ENCODE measurements around the gene RANBP17. TPM values are rescaled to one million over a fixed set of nuclear protein-coding genes. Genes with fewer than 3 reads are reported as not detected.

RANBP17 gene
- polyA plus RNA-seq, 1 donor from 2014 or later: 25.5 TPM

GRCh38 chr5:171152382-171152781 is 290.6 kb downstream of the RANBP17 start:
- Histone ChIP-seq H3K27ac (ENCODE audit: low read length) (no peak overlapping the region), H3K79me2 (replicated peaks; ENCODE audit: insufficient read depth, low read length) (no peaks in the 10 kb centered on the region), H3K9me3 (ENCODE audit: low read length) (no peaks in the 10 kb centered on the region), H3F3A (ENCODE audit: insufficient read depth, low read length, poor library complexity, severe bottlenecking) (no peaks in the 10 kb centered on the region), H3K4me2 (ENCODE audit: low read length) (no peak overlapping the region), H3K27me3 (ENCODE audit: insufficient read depth, low read depth, low read length) (peaks cover 3% of the 10 kb centered on the region), H3K9me2 (ENCODE audit: insufficient read depth, low read length) (no peaks in the 10 kb centered on the region), H4K20me1 (ENCODE audit: insufficient read depth) (no peaks in the 10 kb centered on the region), H3K36me3 (ENCODE audit: insufficient read depth, low read length) (no peaks in the 10 kb centered on the region), H3K9ac (ENCODE audit: low read length) (no peak overlapping the region), H3K4me3 (ENCODE audit: low read length) (no peak overlapping the region), H2AFZ (ENCODE audit: low read depth, low read length) (no peak overlapping the region)
- TF ChIP-seq TAF1 (IDR thresholded peaks at IDR 0.05; ENCODE audit: low read depth) (no peak), RAD21 (conservative IDR thresholded peaks at IDR 0.05) (no peak), POLR2AphosphoS5 (IDR thresholded peaks at IDR 0.05) (no peak), EZH2 (IDR thresholded peaks at IDR 0.05; ENCODE audit: borderline replicate concordance, insufficient read depth, low read length, poor library complexity, severe bottlenecking) (no peak), SMC3 (conservative IDR thresholded peaks at IDR 0.05; ENCODE audit: poor library complexity) (no peak), REST (IDR thresholded peaks at IDR 0.05; ENCODE audit: borderline replicate concordance) (no peak), EP300 (conservative IDR thresholded peaks at IDR 0.05; ENCODE audit: poor library complexity, severe bottlenecking) (no peak), MXI1 (conservative IDR thresholded peaks at IDR 0.05; ENCODE audit: poor library complexity, severe bottlenecking) (no peak)
- TF ChIP-seq, protein P1, sequence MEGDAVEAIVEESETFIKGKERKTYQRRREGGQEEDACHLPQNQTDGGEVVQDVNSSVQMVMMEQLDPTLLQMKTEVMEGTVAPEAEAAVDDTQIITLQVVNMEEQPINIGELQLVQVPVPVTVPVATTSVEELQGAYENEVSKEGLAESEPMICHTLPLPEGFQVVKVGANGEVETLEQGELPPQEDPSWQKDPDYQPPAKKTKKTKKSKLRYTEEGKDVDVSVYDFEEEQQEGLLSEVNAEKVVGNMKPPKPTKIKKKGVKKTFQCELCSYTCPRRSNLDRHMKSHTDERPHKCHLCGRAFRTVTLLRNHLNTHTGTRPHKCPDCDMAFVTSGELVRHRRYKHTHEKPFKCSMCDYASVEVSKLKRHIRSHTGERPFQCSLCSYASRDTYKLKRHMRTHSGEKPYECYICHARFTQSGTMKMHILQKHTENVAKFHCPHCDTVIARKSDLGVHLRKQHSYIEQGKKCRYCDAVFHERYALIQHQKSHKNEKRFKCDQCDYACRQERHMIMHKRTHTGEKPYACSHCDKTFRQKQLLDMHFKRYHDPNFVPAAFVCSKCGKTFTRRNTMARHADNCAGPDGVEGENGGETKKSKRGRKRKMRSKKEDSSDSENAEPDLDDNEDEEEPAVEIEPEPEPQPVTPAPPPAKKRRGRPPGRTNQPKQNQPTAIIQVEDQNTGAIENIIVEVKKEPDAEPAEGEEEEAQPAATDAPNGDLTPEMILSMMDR (IDR thresholded peaks at IDR 0.05; ENCODE audit: poor library complexity, severe bottlenecking): no peak

GRCh38 chr5:171155621-171156020 is 293.8 kb downstream of the RANBP17 start:
- no peak overlapping the region for H3K4me2 ChIP-seq (ENCODE audit: low read length)

More at GRCh38 chr5:171155621-171156020, 293.8 kb downstream of the RANBP17 start:
- Histone ChIP-seq H3K36me3 (ENCODE audit: insufficient read depth, low read length) (no peaks in the 10 kb centered on the region), H2AFZ (ENCODE audit: low read depth, low read length) (no peak overlapping the region), H3K27me3 (ENCODE audit: insufficient read depth, low read depth, low read length) (peaks cover 7% of the 10 kb centered on the region), H3F3A (ENCODE audit: insufficient read depth, low read length, poor library complexity, severe bottlenecking) (no peaks in the 10 kb centered on the region), H4K20me1 (ENCODE audit: insufficient read depth) (no peaks in the 10 kb centered on the region), H3K9me3 (ENCODE audit: low read length) (no peaks in the 10 kb centered on the region), H3K9ac (ENCODE audit: low read length) (no peak overlapping the region), H3K27ac (ENCODE audit: low read length) (no peak overlapping the region), H3K9me2 (ENCODE audit: insufficient read depth, low read length) (no peaks in the 10 kb centered on the region), H3K79me2 (replicated peaks; ENCODE audit: insufficient read depth, low read length) (no peaks in the 10 kb centered on the region), H3K4me3 (ENCODE audit: low read length) (no peak overlapping the region)
- TF ChIP-seq REST (IDR thresholded peaks at IDR 0.05; ENCODE audit: borderline replicate concordance): no peak
- TF ChIP-seq EZH2 (IDR thresholded peaks at IDR 0.05; ENCODE audit: borderline replicate concordance, insufficient read depth, low read length, poor library complexity, severe bottlenecking): no peak
- TF ChIP-seq POLR2AphosphoS5 (IDR thresholded peaks at IDR 0.05): no peak
- TF ChIP-seq TAF1 (IDR thresholded peaks at IDR 0.05; ENCODE audit: low read depth): no peak
- no peak for TF ChIP-seq SMC3 (conservative IDR thresholded peaks at IDR 0.05; ENCODE audit: poor library complexity)
- no peak for TF ChIP-seq MXI1 (conservative IDR thresholded peaks at IDR 0.05; ENCODE audit: poor library complexity, severe bottlenecking)
- no peak for TF ChIP-seq RAD21 (conservative IDR thresholded peaks at IDR 0.05)
- no peak for TF ChIP-seq EP300 (conservative IDR thresholded peaks at IDR 0.05; ENCODE audit: poor library complexity, severe bottlenecking)
- TF ChIP-seq, protein P1 (IDR thresholded peaks at IDR 0.05; ENCODE audit: poor library complexity, severe bottlenecking): no peak
